NCI-H69 (cell line): ENCODE results near the gene CDK5RAP3.

Source experiments
- DNase-seq: peaks from one replicate; lab custom pipeline; 2025; lab: John Stamatoyannopoulos, UW

Gene CDK5RAP3

DNA sequence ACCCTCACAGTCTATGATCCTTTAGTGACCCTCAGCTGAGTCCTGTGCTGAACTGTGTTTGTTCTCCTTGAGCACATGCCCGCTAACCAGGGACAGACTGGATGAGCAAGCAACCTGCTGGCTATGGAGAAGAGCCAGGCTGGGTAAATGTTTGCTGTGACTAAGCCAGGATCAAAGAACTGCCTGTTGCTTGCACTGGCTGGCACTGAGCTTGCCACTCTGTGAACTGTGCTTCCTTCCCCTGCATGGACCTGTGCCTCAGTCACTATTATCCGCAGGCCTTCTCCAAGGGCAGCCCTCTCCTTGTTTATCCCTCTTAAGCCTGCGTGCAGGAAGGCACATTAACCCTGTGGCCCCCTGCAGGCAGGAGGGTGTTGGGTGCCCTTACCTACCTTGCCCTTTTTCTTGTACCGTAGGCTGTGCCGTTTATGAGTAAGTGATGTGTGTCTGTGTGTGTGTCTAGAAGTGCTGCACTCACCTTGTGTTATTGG, 22.2 kb upstream of the CDK5RAP3 start:
- DNase-seq: peak; percentile 78

DNA sequence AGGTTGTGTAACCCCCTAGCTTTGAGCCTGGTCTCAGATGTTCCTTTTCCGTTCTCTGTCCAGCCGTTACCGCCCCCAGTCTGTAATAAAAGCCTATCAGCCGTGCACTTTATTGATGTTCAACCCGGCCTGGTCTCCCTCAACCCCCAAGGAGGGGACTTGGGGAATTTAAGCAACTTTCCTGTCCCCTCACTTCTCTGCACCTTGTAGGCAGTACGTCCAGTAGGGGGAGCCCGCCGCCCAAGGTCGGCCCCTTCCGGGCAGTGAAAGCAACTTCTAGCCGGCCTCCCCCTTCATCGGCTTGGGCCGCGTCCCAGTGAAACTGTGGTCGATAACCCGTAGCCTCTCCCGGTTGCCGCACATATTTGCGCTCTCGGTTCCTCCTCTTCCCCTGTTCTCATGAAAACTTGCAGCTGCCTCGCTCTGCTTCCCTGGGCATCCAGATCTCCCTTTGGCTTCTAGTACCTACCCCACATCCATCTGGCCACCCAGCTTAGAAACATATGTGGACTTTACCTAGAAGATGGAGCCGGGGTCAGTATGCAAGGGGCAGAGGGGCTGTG, 21.6 kb upstream of the CDK5RAP3 start:
- peak; percentile 91 for DNase-seq

GRCh38 chr17:47949946-47950345, 21.0 kb upstream of the CDK5RAP3 start:
- DNase-seq: peak; percentile 72

DNA sequence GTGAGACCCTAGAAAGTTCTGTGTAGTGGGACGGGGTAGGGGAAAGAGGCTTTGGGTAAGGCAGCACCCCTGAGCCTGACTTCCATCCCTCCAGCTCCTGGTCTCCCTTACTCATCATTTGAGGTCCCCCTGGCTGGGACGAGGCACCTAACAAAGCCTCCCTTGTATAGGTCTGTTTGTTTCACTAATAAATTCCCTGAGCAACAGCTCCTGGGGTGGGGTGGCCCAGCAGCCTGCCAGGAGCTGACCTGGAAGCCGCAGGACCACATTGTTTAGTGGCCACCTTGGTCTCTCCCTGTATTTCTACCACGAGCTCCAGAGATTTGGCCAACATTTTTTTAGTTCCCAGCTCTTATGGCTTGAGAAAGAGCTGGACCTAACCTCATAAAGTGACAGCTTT, 20.5 kb upstream of the CDK5RAP3 start:
- DNase-seq: no peak

- DNase-seq: no peak
Measured at GRCh38 chr17:47952171-47953021, 18.5 kb upstream of the CDK5RAP3 start.

GRCh38 chr17:47953909-47954308, 17.0 kb upstream of the CDK5RAP3 start:
- peak; percentile 70 for DNase-seq

GRCh38 chr17:47955497-47956461, 15.1 kb upstream of the CDK5RAP3 start:
- peak; percentile 90 for DNase-seq

DNA sequence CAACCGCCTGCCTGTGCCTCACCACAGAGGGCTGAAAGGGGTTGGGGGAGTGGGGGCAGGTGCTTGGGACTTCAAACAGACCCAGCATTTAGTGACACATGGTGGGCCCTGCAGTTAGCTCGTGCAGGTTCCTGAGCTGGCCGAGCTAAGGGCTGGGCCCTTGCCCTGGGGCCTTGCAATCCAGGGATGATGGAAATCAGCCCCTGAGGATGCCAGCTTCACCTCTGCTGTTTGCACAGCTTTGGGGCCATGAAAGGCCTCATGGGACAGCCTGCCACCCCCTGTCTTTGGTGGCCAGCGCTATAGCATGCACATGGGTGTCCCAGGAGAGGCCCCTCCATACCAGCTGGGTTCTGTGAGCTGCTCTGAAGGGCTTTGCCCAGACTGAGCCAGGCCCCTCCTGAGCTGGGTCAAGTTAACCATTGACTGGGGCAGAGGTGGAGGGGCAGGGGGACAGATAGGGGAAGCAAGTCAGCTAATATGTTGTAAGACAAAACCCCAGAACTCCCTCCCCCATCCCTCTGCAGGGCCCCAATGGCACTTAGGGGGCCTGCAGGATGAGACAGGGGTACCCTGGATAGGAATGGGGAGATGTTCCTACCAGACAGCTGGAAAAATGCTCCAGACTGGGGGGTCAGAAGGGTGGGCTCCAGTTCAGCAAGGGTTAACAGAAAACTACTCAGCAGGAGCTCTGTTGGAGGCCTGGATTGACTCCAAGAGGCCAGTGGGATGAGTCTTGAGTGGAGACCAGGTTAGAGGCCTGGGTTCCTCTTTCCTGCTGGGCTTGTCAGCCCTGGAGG, 13.9 kb upstream of the CDK5RAP3 start:
- peak; percentile 95 for DNase-seq

DNA sequence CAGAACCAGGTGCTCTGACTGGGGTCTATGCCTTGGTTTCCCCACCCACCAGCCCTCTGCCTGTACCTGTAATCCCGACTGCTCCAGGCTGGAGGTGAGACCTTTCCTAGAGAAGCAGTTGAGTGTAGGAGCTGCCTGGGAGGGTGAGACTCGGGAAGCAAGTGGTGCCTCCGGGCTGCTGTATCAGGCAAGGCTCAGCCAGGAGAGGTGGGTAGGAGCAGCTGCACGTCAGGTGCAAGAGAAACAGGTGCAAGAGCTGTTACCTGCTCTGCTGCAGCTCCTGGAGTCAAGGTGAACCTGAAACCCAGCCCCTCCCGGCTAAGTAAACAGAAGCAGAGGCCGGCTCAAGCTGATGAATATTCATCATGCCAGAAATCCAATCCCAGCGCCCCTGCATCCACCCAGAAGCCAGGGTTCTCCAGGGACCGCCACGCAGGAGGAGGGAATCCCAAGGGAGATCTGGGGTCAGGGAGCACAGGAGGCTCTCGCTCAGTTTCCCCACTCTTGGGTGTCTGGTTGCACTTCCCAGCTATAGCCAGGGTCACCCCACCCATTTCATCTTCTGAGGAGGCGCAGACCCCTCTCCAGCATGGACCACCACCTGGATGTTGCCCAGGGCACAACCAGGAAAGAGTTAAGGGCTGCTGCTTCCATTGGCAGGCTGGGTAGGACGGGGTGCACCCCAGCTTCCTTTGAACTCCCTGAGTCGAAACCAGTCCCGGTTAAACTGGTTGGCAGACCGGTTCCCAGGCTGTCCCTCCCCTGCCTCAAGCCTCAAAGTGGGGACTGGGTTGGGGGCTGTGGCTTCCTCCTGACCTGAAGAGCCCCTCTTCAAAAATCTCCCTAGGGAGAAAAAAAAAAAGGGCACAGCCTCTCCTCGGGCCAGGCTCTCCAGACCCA, 13.1 kb upstream of the CDK5RAP3 start, which contains the start of gene PRR15L:
PRR15L (minus strand) TSS at position 293 of the 900 bp plus-strand sequence. CDS start 4,649 bp downstream, outside the sequence.
- peak; percentile 99 for DNase-seq

DNA sequence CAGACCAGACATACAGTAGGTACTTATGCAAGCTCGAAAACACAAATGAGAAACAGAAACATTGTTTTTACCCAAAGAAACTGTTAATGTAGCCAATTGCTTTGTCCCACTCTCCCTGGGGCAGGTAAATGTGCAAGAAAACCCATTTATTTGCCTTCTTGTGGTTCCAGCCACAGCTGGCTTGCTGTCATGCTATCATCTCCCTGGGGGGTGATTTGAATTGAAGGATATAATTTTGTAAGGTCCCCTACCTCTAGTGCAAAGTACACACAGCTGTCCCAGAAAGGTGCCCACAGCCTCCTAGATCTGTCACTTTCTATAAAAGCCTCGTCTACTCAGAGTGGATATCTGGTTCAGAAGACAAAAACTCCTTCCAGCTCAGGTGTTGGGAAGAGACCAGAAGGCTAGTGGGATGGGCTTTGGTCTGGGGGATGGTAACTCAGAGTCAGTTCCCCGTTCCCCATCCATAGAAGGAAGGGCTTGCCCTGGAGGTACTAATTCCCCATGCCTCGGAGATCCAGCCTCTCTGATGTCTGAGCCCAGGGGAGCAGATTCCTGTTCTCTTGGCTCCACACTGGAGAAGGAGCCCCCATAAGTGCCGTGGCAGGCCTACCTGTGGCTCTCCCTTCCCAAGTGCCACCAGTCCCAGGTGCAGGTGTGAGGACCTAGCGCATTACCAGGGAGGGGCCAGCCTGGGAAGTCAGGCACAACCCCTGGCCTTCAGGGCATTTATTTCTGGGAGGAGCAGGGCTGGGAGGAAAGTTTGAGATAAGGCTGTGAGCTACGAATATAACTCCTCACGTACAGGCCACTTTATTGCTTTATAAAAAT, 10.9 kb upstream of the CDK5RAP3 start:
- peak; percentile 99 for DNase-seq

DNA sequence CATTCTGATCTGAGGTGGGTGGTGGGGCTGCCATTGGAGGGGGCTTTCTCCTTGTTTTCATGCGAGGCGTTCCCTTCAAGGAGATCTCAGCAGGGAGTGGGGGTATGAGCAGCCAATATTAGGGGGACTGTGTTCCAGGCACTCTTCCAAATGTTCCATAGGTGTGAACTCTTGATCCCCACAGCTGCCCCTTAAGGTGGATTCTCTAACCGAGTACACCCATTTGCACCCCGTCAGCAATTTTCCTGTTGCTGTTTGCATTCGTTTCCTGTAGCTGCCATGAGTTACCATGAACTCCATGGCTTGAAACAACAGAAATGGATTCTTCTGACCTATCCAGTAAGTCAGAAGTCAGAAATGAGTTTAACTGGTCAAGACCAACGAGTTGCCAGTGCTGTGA, 9.5 kb upstream of the CDK5RAP3 start:
- DNase-seq: no peak

- no peak for DNase-seq
Measured at GRCh38 chr17:47962901-47963300, 8.0 kb upstream of the CDK5RAP3 start.

GRCh38 chr17:47964856-47965255, 6.1 kb upstream of the CDK5RAP3 start:
- no peak for DNase-seq

DNA sequence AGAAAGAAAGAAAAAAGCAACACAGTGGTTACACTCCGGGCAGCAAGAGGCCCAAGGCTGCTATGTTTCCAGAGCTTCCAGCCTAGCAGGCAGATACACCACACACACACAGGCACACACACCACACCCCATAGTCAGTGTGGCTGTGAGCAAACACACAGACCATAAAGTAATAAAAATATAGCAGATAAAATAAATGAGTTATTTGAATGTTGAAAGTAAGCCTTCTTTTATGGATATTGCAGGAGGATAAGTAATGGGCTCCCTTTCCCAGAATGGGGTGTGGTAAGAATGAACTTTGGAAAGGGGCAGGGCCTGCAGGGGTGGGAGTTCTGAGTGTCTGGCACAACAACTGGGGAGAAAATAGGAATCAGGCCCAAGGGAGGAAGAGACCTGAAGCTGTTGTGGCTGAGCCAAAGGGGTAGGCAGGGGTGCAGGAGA, 4.8 kb upstream of the CDK5RAP3 start:
- DNase-seq: peak; percentile 38

DNA sequence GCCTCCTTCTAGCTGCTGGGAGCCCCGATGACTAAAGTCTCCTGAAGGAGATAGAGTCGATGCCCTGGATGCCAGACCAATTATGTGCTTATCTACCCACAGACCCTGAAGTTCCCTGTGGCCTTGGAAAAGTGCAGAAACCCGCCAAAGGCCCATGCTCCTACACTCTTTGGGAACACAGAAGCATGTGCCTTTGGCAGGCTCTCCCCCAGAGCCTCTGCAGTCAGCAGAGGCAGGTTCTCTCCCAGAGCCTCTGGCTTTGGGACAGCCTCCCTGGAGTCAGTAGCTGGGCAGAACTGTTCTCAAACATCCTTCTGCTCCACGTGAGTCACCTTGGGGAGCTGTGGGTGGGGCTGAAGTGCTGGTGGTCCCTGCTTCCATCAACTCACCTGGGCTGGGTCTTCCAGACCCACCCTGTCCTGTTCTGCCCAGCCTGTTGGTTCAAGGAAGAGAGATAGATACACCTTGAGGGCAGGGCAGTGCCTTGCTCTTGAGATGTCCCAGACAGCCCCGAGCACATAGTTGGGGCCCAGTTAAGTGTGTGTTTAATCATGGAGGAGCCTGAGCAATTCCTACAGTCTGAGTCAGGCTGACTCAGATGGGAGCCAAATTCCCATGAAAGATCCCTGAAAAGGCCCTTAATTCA, 3.2 kb upstream of the CDK5RAP3 start:
- no peak for DNase-seq

- no peak for DNase-seq
Measured at GRCh38 chr17:47968836-47969235, 2.1 kb upstream of the CDK5RAP3 start.

- no peak for DNase-seq
Measured at GRCh38 chr17:47969930-47970724, 786 bp upstream of the CDK5RAP3 start.

DNA sequence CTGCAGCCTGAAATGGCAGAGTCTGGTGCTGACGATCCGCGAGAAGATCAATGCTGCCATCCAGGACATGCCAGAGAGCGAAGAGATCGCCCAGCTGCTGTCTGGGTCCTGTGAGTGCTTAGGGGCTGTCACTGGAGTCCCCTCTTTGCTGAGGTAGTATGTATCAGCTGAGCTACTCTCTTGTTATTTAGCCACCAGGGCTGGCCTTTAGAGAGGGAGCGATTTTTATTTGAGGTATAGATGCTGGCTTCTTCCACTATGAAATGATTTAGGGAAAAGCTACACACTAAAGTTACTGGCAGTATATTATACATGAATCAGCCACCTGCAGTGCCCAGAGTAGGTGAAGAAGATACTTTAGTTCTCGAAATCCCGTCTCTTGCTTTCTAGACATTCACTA, 2.6 kb downstream of the CDK5RAP3 start:
- DNase-seq: no peak
